NCI-H1930 (cell line): ENCODE results near the gene MPZL1.

Source experiments
- DNase-seq, 2 experiments: peaks; one replicate each; lab custom pipeline; 2025; lab: John Stamatoyannopoulos, UW

The MPZL1 gene

DNA sequence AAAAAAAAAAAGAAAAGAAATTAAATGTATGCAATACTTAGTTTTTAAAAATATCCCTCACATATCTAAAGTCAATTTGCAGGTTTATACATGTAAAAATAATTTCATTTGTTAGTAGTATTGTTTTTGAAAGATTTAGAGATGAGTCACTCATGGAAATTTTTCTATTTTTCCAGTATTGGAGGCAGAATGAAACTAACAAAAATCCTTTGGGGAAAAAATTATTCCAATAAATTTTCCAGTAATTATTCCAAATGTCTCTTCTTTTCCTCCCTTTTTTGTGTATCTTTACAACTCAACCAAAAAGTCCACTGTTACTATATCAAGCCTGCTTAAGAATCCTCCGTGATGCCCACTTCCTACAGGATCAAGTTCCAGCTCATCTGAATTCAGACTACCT lies 29.9 kb downstream of the MPZL1 start:
- DNase-seq: no peak

DNA sequence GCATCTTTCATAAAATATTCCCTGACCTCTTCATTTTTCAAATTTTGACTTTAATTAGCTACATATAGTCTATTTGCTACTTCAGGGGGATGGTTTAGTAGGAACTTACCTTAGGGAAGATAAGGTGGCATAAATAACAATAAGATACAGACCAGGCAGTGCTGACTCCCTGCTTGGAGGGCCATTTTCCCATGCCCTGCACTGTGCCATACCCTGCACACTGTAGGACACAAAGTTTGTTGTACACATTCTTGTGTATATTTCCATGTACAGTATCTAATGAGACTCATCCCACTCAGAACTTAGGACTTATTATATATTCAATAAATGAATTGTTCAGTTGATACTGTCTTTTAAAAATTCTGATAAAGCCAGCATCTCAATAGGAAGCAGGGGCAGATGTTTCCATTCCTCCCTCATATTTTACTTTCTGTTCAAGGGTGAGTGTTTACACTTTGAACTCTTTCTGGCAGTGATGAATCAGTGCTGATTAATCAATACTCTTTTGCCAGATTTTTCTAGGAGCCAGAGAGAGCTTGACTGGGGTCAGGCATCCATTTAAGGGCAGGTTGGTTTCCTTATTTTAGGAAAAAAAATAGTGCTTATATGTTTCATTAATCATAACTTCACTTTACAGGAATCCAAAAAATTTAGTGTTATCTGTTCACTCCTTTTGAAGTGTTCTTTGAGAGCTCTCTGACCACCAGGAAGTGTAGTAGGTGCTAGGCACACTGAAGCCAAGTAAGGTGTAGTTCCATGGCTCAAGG lies 30.6 kb downstream of the MPZL1 start:
- no peak for DNase-seq

DNA sequence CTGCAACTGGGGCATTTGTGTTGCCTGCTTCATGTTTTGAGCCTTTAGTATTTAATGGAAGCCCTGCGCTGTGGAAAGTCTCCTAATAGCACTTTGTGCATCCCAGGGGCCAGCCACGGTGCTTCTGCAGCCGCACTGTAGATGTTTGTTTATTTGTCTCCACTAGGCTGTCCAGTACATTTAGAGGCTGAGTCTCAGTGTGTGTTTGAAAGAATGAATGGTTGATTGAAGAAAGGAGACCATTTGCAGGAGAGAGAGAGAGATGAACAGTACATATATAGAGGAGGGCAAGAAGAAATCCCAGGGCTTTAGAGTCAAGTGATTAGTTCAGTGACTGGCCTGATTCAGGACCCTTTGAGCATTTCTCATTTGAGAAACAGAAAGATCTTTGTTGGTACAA lies 33.9 kb downstream of the MPZL1 start:
- no peak for DNase-seq

DNA sequence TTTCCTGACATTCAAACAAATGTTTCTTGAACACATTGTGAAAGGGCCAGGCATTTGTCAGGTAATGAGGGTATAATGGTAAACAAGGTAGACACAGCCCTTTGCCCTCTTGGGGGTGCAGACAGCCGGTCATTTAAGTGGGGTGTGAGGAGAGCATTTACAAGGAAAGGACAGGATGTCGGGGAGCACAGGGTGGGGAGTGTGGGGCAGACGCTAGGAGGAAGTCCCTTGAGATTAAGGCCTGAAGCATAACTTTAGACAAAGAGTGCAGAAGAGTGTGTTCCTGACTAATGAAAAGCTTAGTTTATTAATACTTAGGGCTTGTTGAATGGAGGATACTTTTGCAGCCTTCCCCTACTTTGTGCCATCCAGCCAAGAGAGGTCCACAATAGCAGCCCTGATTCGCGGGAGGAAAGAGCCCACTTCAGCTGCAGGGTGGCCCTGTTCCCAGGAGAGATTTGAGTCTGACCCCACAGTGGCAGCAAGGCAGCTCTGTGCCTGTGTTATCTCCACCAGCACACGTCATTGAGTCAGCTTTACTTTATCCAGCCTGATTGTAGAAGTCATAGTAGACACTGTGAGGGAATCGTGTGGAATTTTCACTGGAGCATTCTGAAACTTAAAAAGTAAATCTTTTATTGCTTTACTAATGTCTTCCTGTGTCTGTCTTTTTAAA lies 35.1 kb downstream of the MPZL1 start:
- DNase-seq: no peak

DNA sequence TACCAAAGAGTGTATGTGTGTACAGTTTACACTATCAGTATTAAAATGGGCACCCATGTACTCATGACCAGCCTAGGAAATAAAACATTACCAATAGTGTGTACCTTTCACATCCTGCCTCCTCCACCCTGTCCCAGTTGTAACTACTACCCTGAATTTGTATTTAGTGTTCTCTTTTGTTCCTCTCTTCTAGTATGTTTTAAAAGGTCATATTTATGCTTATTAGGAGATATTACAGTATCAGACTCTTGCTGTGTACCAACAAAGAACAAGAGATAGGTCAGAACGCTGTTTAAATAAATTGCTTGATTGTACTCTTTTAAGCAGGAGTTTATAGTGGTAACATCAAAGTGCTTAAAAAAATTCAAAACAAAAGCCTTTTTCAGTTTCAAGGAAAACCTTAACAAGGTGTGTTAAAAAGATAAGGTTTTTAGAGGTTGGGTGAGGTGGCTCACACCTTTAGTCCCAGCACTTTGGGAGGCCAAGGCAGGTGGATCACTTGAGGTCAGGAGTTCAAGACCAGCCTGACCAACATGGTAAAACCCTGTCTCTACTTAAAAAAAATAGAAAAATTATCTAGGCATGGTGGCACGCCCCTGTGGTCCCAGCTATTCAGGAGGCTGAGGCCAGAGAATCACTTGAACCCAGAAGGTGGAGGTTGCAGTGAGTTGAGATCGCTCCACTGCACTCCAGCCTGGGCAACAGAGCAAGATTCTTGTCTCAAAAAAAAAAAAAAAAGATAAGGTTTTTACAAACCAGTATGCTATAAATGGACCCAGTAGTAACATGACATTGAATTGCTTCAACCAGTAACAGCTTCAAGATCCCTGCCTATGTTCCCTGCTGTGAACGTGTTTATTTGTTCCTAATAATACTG lies 35.9 kb downstream of the MPZL1 start:
- no peak for DNase-seq

DNA sequence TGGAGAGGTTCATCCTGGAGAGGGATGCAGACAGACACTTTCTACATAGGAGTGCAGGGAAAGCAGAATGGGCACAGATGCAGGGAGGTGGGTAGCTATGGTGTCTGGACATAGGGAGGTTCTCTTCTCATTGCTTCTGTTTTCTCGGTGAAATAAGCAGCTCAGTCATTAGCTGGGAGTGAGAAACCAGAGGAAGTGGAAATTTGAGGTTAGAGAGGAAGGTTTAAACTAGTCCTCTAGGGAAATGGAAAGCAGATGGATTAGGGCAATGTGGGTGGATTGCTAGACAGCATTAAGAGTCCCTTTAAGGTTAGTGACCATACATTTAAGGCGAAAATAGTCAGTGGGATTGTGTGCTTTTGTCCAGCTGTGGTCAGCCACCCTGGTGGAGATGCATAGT lies 39.6 kb downstream of the MPZL1 start:
- no peak for DNase-seq

DNA sequence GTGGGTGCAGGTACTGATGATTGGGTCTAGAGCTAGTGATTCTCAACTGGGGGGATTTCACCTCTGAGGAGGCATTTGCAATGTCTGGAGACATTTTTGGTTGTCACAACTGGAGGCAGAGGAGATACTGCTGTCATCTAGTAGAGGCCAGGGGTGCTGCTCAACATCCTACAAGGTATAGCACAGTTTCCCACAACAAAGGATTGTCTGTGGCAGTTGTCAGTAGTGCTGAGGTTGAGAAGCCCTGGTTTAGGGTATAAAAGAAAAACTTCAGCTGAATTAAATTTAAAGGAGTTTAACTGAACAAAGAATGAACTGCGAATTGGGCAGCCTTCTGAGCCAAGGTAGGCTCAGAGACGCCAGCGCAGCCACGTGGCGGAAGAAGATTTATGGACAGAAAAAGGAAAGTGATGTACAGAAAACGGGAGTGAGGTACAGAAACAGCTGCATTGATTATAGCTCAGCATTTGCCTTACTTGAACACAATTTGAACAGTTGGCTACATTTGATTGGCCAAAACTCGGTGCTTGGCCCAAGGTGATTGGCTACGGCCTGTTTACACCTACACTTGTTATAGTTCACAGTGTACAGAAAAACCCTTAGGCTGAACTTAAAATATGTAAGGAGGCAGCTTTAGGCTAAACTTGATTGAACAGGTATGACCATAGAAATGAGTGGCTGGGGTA lies 40.4 kb downstream of the MPZL1 start:
- no peak for DNase-seq

DNA sequence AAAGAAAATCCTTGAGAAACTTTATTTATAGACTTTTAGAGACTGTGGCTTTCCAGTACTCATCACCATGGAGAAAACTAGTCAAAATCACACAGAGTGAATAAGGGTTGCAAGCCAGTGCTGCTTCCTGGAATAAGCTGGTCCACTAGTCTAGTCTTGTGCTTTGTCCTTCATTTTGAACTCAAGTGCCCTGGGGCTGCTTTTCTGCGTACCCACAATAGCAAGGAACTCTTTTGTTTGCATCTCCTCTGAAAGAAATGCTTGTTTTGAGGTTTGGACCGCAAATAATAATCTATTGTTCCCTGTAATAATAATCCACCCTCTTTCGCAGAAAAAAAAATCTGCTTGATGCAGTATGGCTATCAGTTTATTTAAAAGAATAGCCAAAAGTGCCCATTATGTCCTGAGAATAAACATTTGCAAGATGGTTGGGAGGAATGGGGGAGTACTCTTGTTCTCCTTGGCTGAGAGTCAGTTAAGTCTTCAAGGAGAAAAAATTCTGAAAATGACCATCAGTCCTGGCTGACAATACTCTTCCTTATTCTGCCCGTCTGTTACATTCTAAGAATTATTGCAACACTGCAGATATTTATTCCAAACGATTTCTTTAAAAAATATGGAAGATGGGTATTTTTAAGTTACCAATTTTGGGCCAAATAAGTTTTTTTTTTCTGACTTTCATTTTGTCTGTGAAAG lies 41.9 kb downstream of the MPZL1 start:
- DNase-seq: no peak

DNA sequence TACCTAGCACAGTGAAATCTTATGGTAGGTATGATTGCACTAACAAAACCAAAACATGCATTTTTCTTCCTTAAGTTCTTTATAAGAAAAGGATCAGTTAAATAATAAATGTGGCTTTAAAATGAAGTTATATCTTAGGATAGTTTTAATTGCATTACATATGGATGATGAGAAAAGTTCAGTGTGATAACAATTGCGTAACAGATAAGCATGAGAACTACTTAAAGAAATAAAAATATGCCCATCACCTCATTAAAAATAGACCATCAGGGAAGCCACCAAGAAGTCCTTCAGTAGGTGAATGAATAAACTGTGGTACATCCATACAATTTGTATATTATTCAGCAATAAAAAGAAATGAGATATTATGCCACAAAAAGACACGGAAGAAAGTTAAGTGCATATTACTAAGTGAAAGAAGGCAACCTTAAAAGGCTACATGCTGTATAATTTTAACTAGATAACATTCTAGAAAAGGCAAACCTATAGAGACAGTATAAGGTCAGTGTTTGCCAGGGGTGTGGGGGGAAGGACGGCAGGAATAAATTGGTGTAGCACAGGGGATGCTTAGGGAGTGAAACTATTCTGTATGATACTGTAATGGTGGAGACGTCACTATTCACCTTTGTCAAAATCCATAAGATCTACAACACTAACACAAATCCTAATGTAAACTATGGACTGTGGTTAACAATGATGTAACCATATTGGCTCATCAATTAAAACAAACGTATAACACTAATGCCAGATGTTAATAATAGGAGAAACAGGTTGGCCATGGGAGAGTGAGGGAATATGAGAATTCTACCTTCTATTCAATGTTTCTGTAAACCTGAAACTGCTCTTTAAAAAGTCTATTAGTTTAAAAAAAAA lies 42.9 kb downstream of the MPZL1 start:
- DNase-seq: no peak

DNA sequence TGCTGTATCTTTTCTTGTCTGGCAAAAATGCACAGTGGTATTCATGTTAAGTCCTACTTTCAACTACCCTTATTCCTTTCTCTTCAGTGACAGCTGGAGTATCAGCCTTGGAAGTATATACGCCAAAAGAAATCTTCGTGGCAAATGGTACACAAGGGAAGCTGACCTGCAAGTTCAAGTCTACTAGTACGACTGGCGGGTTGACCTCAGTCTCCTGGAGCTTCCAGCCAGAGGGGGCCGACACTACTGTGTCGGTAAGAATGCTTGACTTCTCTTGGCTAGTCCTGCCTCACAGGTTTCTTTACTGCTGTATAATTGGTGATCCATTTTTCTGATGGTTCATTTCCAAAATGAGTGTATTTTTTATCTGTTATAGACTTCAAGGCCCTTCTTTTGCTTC lies 43.7 kb downstream of the MPZL1 start:
- DNase-seq: no peak

DNA sequence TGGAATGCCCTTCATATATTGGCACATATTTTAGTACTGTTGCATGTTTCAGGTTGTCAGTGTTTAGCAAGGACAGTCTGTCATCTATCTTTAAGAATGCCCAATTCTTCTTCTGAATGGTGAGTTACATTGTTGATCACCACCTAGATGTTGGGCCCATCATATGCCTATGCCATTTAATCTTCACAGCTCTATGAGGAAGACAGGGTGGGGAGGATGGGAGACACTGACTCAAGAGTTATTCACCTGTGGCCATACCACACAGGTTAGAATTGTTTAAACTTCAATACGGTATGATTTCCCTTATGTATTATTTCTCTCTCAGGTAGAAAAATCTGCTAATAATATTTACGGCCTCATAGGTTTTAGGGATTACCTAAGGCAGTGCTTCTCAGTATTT lies 44.8 kb downstream of the MPZL1 start:
- DNase-seq: no peak

DNA sequence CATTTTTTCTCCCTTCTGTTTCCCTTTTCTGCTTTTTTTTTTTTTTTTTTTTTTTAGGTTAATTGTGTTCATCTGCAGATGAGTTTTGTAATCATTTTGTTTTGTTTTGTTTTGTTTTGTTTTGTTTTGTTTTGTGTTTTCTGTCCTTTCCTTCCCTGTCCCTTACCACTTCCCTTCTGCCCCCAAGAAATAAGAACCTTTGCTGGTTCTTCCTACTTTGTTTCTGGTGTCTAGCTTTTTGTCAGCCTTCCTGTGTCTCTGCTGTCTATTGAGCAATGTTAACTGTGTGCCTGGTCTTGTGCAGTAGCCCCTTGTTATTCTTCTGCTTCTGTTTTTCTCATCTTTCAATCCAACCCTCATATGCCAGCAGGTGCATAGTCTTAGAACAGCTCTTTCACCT lies 46.0 kb downstream of the MPZL1 start:
- no peak for DNase-seq

DNA sequence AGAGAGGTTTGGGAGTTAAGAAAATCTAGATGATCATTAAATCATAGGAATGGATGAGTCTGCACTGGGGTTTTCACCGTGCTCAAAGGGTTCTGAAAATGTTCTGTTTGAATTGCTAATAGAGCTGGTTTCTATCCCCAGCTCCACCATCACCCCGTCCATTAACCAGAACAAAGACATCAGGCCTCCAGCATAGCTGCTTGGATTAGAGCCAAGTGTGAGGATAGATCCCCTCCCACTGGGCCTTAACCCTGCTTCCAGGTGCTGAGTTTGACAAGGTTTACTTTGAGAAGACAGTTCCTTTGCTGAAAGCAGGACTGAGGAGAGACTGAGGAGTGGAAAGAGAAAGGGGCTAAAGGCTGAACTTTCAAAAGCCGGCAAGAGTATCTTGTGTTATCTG lies 48.3 kb downstream of the MPZL1 start:
- no peak for DNase-seq

DNA sequence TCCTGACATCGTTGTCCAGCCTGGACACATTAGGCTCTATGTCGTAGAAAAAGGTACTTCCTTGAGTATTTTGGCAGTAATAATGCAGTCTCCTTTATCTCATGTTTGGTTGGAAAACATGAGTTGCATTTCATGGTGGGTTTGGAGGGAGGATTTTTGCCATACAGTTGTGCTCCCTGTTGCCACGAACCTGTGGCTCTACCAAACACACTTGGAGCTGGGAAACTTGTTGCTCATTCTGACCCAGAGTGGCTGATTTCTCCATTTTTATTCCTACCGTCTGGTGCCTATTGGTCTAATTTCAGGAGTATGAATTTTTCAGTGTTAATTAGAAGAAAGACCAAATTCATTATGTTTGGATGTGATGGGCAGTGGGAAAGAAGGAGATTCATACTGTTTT lies 50.7 kb downstream of the MPZL1 start:
- no peak for DNase-seq

DNA sequence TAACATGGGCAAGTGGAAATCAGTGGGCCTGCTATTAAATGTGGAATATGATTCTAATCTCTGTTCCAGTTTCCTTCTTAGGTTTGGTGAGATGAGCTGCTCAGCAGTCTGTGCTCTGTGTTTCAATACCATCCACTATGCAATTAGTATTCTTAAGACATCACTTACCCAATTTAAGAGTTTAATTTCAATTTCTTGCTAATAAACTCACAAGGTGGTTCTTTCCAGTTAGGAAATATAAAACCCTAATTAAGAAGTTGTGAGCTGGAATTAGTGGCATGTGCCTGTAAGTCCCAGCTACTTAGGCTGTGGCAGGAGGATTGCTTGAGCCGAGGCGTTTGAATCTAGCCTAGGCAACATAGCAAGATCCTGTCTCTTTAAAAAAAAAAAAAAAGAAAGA lies 51.7 kb downstream of the MPZL1 start:
- DNase-seq: no peak

DNA sequence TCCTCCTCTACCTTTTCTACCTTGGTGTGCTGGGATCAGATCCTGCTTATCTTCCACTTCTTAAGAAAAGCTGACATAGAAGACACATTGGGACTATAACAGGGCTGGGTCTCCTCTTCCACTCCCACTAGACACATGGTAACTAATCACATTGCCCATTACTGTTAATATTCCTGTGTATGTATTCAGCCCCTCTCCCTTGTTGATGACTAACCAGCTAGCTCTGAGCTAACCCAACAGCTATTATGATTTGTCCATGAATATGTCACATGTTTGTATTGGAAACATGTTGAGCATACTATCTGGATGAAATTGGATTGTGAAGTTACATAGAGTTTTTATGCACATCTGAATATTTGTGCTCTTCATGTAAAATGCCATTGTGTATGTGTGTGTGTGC lies 52.9 kb downstream of the MPZL1 start:
- no peak for DNase-seq

DNA sequence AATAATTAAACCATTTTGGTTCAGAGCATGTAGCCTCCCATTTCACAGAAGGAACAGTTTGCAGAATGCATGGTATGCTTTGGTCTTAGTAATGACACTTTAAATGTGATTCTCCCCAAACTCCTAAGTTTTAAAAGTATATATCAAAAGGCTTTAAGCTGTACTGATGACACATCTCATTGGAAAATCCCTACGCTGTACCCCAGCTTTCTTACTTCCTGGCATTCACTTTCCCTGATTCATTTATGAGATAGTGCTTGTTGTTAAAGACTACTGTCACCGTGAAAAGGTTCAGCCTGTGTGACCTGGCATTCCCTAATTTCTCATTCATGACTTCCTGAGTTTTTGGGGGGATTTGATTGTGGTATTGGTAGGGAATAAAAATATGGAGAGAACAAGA lies 53.4 kb downstream of the MPZL1 start:
- DNase-seq: no peak

DNA sequence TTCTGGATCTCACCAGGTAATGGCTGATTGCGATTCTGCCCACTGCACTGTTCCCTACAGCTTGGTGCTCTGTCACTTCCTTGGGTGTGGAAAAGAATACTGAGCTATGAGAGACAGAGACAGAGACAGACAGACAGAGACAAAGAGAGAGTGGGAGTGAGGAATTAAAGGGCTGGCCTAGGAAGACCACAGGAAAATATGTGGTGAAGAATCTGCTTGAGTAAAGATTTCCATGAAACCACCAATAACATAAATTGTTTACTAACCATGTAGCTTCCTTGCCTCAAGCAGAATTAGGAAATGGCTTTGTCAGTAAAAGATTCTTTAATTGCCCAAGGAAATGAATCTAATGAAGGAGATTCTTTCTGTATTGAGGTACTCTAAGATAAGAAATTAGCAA lies 54.4 kb downstream of the MPZL1 start:
- no peak for DNase-seq

DNA sequence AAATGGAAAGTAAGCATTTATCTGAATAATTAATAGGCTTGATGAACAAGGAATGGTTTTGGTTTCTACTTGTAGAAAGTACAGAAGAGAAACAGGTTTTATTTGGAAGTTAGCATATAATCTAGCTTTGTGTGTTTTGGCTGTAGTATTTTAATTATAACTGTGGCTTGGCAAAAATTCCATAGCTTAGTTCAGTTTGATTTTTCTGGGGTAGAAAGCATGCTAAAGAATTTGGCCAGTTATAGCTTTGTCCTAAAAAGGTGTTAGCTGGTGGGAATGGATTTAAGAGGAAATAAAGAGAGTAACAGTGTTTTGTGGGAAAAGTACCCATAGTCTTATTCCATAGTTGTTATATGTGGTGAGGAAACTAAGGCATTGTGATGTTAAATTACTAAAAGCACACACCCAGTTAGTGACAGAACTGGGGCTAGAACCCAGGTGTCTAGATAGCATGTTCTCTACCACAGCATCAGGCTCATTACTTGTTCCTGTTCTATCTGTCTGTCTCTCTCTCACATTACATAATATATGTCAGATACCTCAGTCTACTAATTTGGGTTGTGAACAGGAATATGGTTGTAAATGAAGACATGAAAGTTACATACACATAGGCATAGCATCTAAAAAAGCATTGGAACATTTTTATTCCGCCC lies 55.0 kb downstream of the MPZL1 start:
- DNase-seq: no peak

DNA sequence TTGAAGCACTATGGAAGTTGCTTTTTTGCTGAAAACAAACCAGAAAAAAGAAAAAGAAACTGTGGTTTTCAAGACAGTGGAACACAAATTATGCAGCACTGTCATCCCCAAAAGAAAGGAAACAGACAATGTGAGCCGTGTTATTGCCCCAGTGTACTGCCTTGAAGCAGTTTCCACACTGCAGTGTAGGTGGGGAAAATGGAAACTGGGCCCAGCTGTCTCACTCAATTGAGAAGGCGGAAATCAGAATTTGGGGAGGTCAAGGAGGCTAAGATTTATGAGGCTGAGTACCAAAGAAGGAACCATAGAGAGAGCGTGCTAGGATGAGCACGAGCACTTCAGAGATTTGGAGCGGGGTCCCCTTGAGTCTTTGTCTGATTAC lies 55.5 kb downstream of the MPZL1 start:
- DNase-seq: no peak
